WTC11 (cell line): ENCODE data around the gene METTL23. TPM values are rescaled to one million over a fixed set of nuclear protein-coding genes. Genes with fewer than 3 reads are reported as not detected.

Source experiments
- ATAC-seq: fragments of 200-7000 bp; cut with Tn5 transposase; 2 replicates; pipeline ENCODE4 v1.10.0; 2021; ENCODE audit warnings: mild to moderate bottlenecking, moderate library complexity
- CTCF ChIA-PET: fragments of 300-600 bp; sonication (Branson Sonifier 250); formaldehyde crosslinking; loops from one replicate; lab custom pipeline; 2021; ENCODE audit warnings: antibody characterized with exemption; lab: Charles Lee
- POLR2A ChIA-PET: fragments of 350-600 bp; sonication (Branson Sonifier 250); formaldehyde crosslinking; loops from one replicate; lab custom pipeline; 2021; ENCODE audit warnings: antibody characterized with exemption; lab: Charles Lee
- DNase-seq: peaks from one replicate; pipeline ENCODE4 v3.0.0; 2021; ENCODE audit warnings: low spot score
- H3K27ac Mint-ChIP-seq: 2 replicates; pipeline ENCODE4 v1.8.0; 2021; ENCODE audit warnings: mixed read lengths
- H3K27me3 Mint-ChIP-seq: 2 replicates; pipeline ENCODE4 v1.8.0; 2021; ENCODE audit warnings: low read depth, mild to moderate bottlenecking, moderate library complexity, mixed read lengths
- H3K36me3 Mint-ChIP-seq: 2 replicates; pipeline ENCODE4 v1.8.0; 2021; ENCODE audit warnings: mixed read lengths
- H3K4me1 Mint-ChIP-seq: 2 replicates; pipeline ENCODE4 v1.8.0; 2022; ENCODE audit warnings: mixed read lengths
- H3K4me3 Mint-ChIP-seq: 2 replicates; pipeline ENCODE4 v1.8.0; 2021; ENCODE audit warnings: mild to moderate bottlenecking, moderate library complexity, mixed read lengths
- H3K9me3 Mint-ChIP-seq: 2 replicates; pipeline ENCODE4 v1.8.0; 2021; ENCODE audit warnings: mixed read lengths
- GRHL2 ChIP-seq: fragments of 250-450 bp; sonication (Bioruptor Pico); IDR thresholded peaks from 2 replicates; pipeline ENCODE4 v1.8.0; 2022; ENCODE audit warnings: mild to moderate bottlenecking, moderate library complexity; ENCODE audit not compliant: insufficient replicate concordance, severe bottlenecking
- JUN ChIP-seq: sonication (generic); formaldehyde crosslinking; IDR thresholded peaks from 2 replicates; pipeline ENCODE4 v1.8.0; 2023; ENCODE audit warnings: mild to moderate bottlenecking, missing genetic modification reagents
- KAT7 ChIP-seq: sonication (generic); formaldehyde crosslinking; IDR thresholded peaks from 2 replicates; pipeline ENCODE4 v1.8.1; 2023; ENCODE audit warnings: missing genetic modification reagents, mild to moderate bottlenecking, borderline replicate concordance
- MYBL2 ChIP-seq: sonication (generic); formaldehyde crosslinking; IDR thresholded peaks from 2 replicates; pipeline ENCODE4 v1.8.1; 2023; ENCODE audit warnings: mild to moderate bottlenecking, moderate library complexity, missing genetic modification reagents
- NR2C2 ChIP-seq: sonication (generic); formaldehyde crosslinking; IDR thresholded peaks from 2 replicates; pipeline ENCODE4 v1.8.0; 2022; ENCODE audit warnings: mild to moderate bottlenecking, missing genetic modification reagents
- SMAD4 ChIP-seq: sonication (generic); formaldehyde crosslinking; IDR thresholded peaks from 2 replicates; pipeline ENCODE4 v1.8.0; 2022; ENCODE audit warnings: mild to moderate bottlenecking, missing genetic modification reagents
- ZNF317 ChIP-seq: sonication (generic); formaldehyde crosslinking; IDR thresholded peaks from 2 replicates; pipeline ENCODE4 v1.8.1; 2023; ENCODE audit warnings: low read depth, mild to moderate bottlenecking, moderate library complexity, missing genetic modification reagents, borderline replicate concordance
- ZNF423 ChIP-seq: fragments of 250-450 bp; sonication (Bioruptor Pico); IDR thresholded peaks from 2 replicates; pipeline ENCODE4 v2.1.2; 2022; ENCODE audit warnings: mild to moderate bottlenecking, moderate library complexity
- total RNA-seq: library from RNA; stranded (reverse); gene quantifications from 3 replicates; pipeline ENCODE4 v1.2.3, GENCODE V29; 2021
- TF ChIP-seq, protein P1 (sequence below): sonication (generic); formaldehyde crosslinking; IDR thresholded peaks from 2 replicates; pipeline ENCODE4 v1.8.1; 2022; ENCODE audit warnings: low read depth, missing genetic modification reagents, borderline replicate concordance
- TF ChIP-seq, protein P2 (sequence below): sonication (generic); formaldehyde crosslinking; IDR thresholded peaks from 2 replicates; pipeline ENCODE4 v1.8.1; 2023; ENCODE audit warnings: mild to moderate bottlenecking, missing genetic modification reagents, moderate library complexity
- TF ChIP-seq, protein P3 (sequence below): sonication (generic); formaldehyde crosslinking; IDR thresholded peaks from 2 replicates; pipeline ENCODE4 v1.8.1; 2023; ENCODE audit warnings: mild to moderate bottlenecking, moderate library complexity, missing genetic modification reagents
- TF ChIP-seq, protein P4 (sequence below): sonication (generic); formaldehyde crosslinking; IDR thresholded peaks from 2 replicates; pipeline ENCODE4 v1.8.0; 2022; ENCODE audit warnings: missing genetic modification reagents
- TF ChIP-seq, protein P5 (sequence below): fragments of 200-600 bp; IDR thresholded peaks from 2 replicates; pipeline ENCODE4 v1.8.0; 2022; ENCODE audit warnings: antibody characterized with exemption

The METTL23 gene
- total RNA-seq, 1 experiment from 2014 or later = 48.5 TPM

DNA sequence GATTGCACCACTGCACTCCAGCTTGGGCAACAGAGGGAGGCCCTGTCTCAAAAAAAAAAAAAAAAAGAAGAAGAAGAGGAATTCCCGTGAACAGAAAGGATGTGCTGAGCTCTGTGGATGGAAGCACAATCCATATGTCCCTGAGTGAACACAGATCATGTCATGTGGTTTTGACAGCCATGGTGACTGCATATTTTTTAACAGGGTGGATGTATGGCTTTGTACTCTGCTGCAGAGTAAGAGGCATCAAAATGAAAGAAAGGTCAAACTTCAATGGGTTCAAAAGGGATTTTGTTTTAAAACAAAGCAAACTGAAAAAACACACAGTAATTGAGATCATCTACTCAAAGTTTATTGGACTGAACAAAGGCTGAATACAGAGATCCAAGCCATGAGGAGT is 47.4 kb upstream of the METTL23 start:
- Mint-ChIP-seq H3K27ac (no peak overlapping the region), H3K27me3 (no peaks in the 10 kb centered on the region), H3K9me3 (peaks cover 10% of the 10 kb centered on the region), H3K4me3 (no peak overlapping the region)
- POLR2A ChIA-PET = interaction anchor here (0.6 kb wide), 1 partner anchor 14 kb away, joined by 7 read pairs; no protein-coding TSS in a partner anchor
- no peak for TF ChIP-seq GRHL2 (CRISPR knock-in tag)
- no peak for TF ChIP-seq NR2C2 (CRISPR knock-in tag)
- no peak for TF ChIP-seq ZNF317 (CRISPR knock-in tag)
- TF ChIP-seq, protein P1, sequence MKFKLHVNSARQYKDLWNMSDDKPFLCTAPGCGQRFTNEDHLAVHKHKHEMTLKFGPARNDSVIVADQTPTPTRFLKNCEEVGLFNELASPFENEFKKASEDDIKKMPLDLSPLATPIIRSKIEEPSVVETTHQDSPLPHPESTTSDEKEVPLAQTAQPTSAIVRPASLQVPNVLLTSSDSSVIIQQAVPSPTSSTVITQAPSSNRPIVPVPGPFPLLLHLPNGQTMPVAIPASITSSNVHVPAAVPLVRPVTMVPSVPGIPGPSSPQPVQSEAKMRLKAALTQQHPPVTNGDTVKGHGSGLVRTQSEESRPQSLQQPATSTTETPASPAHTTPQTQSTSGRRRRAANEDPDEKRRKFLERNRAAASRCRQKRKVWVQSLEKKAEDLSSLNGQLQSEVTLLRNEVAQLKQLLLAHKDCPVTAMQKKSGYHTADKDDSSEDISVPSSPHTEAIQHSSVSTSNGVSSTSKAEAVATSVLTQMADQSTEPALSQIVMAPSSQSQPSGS (CRISPR knock-in tag) = no peak
- TF ChIP-seq, protein P2, sequence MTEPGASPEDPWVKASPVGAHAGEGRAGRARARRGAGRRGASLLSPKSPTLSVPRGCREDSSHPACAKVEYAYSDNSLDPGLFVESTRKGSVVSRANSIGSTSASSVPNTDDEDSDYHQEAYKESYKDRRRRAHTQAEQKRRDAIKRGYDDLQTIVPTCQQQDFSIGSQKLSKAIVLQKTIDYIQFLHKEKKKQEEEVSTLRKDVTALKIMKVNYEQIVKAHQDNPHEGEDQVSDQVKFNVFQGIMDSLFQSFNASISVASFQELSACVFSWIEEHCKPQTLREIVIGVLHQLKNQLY (CRISPR knock-in tag) = no peak
- TF ChIP-seq, protein P3, sequence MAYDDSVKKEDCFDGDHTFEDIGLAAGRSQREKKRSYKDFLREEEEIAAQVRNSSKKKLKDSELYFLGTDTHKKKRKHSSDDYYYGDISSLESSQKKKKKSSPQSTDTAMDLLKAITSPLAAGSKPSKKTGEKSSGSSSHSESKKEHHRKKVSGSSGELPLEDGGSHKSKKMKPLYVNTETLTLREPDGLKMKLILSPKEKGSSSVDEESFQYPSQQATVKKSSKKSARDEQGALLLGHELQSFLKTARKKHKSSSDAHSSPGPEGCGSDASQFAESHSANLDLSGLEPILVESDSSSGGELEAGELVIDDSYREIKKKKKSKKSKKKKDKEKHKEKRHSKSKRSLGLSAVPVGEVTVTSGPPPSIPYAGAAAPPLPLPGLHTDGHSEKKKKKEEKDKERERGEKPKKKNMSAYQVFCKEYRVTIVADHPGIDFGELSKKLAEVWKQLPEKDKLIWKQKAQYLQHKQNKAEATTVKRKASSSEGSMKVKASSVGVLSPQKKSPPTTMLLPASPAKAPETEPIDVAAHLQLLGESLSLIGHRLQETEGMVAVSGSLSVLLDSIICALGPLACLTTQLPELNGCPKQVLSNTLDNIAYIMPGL (CRISPR knock-in tag) = no peak
- no peak for TF ChIP-seq ZNF423 (CRISPR knock-in tag)
- TF ChIP-seq MYBL2 (CRISPR knock-in tag) = no peak
- TF ChIP-seq, all 79 proteins: peak for 0
- Mint-ChIP-seq H3K4me1 (peaks cover 4% of the 10 kb centered on the region), H3K36me3 (peaks cover 3% of the 10 kb centered on the region)
- DNase-seq (no peak), ATAC-seq (no peak)
- CTCF ChIA-PET = interaction anchor here (1.1 kb wide), 1 partner anchor 156 kb away, joined by 3 read pairs; no protein-coding TSS in a partner anchor

DNA sequence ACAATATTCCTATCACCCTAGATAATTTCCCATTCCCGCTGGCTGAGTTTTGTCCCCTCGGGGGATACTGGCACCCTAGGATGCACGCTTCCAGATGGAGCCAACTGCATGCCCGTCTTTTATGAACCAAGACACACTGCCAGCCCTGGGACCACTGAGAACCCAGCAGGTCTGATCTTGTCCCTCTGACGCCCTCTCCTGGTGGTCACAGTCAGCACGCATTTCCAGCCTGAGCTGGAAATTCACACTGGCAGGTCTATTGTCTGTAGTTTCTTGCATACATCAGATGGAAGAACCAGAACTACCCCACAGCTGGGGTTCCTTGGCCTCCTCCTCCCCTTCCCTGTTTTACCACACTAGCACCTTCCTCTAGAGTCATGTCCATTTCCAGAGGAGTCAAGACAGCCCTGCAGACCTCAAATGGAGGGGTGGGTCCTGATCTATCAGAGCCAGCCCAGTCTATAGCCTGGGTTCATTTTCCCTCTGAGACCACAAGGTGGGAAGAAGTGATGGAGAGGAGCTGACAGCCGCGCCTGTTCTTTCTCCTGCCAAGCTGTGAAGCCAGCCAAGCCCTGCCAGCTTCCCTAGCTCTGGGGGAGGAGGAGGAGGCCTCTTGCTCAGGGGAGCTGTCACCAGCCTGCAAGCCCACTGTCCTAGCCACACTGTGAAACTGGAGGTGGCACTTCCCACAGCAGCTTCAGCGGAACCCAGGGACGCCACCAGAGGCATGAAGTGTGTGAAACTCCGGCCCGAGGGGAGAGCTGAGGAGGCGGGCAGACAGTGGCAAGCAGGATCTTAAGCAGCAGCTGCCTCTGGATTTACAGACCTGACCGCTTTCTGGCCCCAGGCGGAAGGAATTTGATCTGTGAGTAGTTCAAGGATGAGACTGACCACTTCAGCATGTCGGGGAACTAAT is 45.2 kb upstream of the METTL23 start:
- CTCF ChIA-PET = interaction anchor here (0.5 to 2.6 kb wide), 74 partner anchors 9 to 533 kb away, joined by 3 to 69 read pairs (median 6); partner anchors contain the start of genes AANAT, JMJD6, METTL23 and MGAT5B
- H3K4me3 Mint-ChIP-seq = no peak overlapping the region
- DNase-seq (peak; percentile 89), ATAC-seq (peak; percentile 85)
- no peaks in the 10 kb centered on the region for H3K27me3 Mint-ChIP-seq
- TF ChIP-seq, protein P4, sequence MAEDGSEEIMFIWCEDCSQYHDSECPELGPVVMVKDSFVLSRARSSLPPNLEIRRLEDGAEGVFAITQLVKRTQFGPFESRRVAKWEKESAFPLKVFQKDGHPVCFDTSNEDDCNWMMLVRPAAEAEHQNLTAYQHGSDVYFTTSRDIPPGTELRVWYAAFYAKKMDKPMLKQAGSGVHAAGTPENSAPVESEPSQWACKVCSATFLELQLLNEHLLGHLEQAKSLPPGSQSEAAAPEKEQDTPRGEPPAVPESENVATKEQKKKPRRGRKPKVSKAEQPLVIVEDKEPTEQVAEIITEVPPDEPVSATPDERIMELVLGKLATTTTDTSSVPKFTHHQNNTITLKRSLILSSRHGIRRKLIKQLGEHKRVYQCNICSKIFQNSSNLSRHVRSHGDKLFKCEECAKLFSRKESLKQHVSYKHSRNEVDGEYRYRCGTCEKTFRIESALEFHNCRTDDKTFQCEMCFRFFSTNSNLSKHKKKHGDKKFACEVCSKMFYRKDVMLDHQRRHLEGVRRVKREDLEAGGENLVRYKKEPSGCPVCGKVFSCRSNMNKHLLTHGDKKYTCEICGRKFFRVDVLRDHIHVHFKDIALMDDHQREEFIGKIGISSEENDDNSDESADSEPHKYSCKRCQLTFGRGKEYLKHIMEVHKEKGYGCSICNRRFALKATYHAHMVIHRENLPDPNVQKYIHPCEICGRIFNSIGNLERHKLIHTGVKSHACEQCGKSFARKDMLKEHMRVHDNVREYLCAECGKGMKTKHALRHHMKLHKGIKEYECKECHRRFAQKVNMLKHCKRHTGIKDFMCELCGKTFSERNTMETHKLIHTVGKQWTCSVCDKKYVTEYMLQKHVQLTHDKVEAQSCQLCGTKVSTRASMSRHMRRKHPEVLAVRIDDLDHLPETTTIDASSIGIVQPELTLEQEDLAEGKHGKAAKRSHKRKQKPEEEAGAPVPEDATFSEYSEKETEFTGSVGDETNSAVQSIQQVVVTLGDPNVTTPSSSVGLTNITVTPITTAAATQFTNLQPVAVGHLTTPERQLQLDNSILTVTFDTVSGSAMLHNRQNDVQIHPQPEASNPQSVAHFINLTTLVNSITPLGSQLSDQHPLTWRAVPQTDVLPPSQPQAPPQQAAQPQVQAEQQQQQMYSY (CRISPR knock-in tag) = no peak
- TF ChIP-seq ZNF317 (CRISPR knock-in tag) (peak; percentile 77), KAT7 (CRISPR knock-in tag) (no peak), SMAD4 (CRISPR knock-in tag) (no peak), JUN (CRISPR knock-in tag) (no peak), GRHL2 (CRISPR knock-in tag) (no peak)
- TF ChIP-seq, protein P5, sequence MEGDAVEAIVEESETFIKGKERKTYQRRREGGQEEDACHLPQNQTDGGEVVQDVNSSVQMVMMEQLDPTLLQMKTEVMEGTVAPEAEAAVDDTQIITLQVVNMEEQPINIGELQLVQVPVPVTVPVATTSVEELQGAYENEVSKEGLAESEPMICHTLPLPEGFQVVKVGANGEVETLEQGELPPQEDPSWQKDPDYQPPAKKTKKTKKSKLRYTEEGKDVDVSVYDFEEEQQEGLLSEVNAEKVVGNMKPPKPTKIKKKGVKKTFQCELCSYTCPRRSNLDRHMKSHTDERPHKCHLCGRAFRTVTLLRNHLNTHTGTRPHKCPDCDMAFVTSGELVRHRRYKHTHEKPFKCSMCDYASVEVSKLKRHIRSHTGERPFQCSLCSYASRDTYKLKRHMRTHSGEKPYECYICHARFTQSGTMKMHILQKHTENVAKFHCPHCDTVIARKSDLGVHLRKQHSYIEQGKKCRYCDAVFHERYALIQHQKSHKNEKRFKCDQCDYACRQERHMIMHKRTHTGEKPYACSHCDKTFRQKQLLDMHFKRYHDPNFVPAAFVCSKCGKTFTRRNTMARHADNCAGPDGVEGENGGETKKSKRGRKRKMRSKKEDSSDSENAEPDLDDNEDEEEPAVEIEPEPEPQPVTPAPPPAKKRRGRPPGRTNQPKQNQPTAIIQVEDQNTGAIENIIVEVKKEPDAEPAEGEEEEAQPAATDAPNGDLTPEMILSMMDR = peak; percentile 48; the same call in 1 of the 2 replicates
- H3K9me3 Mint-ChIP-seq = no peaks in the 10 kb centered on the region
- POLR2A ChIA-PET = interaction anchor here (0.6 kb wide), 1 partner anchor 158 kb away, joined by 3 read pairs; no protein-coding TSS in a partner anchor
- no peak overlapping the region for H3K27ac Mint-ChIP-seq
- peaks cover 4% of the 10 kb centered on the region for H3K4me1 Mint-ChIP-seq
- no peaks in the 10 kb centered on the region for H3K36me3 Mint-ChIP-seq
